KMS-11 (cell line): ENCODE results near the gene MYL6.
"Not testable (repeated sequence)": the region's sequence is repeated elsewhere in the genome, so short reads cannot be mapped to it uniquely, and the experiment has no call there.

Source experiments
- H2AFZ ChIP-seq: fragments of 200-600 bp; sonication (generic); 2 replicates; pipeline ENCODE4 v1.6.1; 2016; ENCODE audit warnings: antibody characterized with exemption, mixed run types, low read depth
- H3K27ac ChIP-seq: fragments of 200-600 bp; sonication (generic); 2 replicates; pipeline ENCODE4 v1.6.1; 2016; ENCODE audit warnings: mild to moderate bottlenecking, mixed run types
- H3K27me3 ChIP-seq: fragments of 200-600 bp; sonication (generic); 2 replicates; pipeline ENCODE4 v1.6.1; 2017; ENCODE audit warnings: mild to moderate bottlenecking, low read depth, mixed run types, moderate library complexity; ENCODE audit not compliant: insufficient read depth
- H3K36me3 ChIP-seq: fragments of 200-600 bp; sonication (generic); 2 replicates; pipeline ENCODE4 v1.6.1; 2017; ENCODE audit warnings: mild to moderate bottlenecking, mixed run types; ENCODE audit not compliant: insufficient read depth
- H3K4me1 ChIP-seq: fragments of 200-600 bp; sonication (generic); 2 replicates; pipeline ENCODE4 v1.6.1; 2016; ENCODE audit warnings: mild to moderate bottlenecking, low read depth, mixed run types; ENCODE audit not compliant: poor library complexity, severe bottlenecking
- H3K4me2 ChIP-seq: fragments of 200-600 bp; sonication (generic); 2 replicates; pipeline ENCODE4 v1.7.0; 2016; ENCODE audit warnings: mild to moderate bottlenecking, mixed run types
- H3K4me3 ChIP-seq: fragments of 200-600 bp; sonication (generic); IDR thresholded peaks from 2 replicates; pipeline ENCODE4 v1.6.1; 2017; ENCODE audit warnings: low read depth, low read length, mixed read lengths; ENCODE audit not compliant: insufficient read depth
- H3K79me2 ChIP-seq: fragments of 200-600 bp; sonication (generic); 2 replicates; pipeline ENCODE4 v1.6.1; 2016; ENCODE audit warnings: low read depth, mixed run types; ENCODE audit not compliant: insufficient read depth
- H3K9ac ChIP-seq: fragments of 200-600 bp; sonication (generic); 2 replicates; pipeline ENCODE4 v1.6.1; 2016; ENCODE audit warnings: mild to moderate bottlenecking, mixed run types
- H4K20me1 ChIP-seq: fragments of 200-600 bp; sonication (generic); 2 replicates; pipeline ENCODE4 v1.6.1; 2016; ENCODE audit warnings: mild to moderate bottlenecking, mixed run types; ENCODE audit not compliant: insufficient read depth
- CTCF ChIP-seq: fragments of 200-600 bp; sonication (generic); conservative IDR thresholded peaks from 2 replicates; pipeline ENCODE4 v1.6.1; 2017; ENCODE audit warnings: low read depth, mild to moderate bottlenecking, antibody characterized with exemption, low read length, moderate library complexity, mixed read lengths

Gene MYL6

GRCh38 chr12:56154246-56154771, 3.9 kb upstream of the MYL6 start:
- Histone ChIP-seq H4K20me1 (no peaks in the 10 kb centered on the region), H2AFZ (no peak overlapping the region), H3K79me2 (peaks cover 12% of the 10 kb centered on the region), H3K27me3 (no peaks in the 10 kb centered on the region), H3K27ac (no peak overlapping the region), H3K9ac (no peak overlapping the region), H3K4me3 (no peak overlapping the region), H3K4me1 (peaks cover 48% of the 10 kb centered on the region), H3K4me2 (peak overlapping the region; percentile 5; the same call in 1 of the 2 replicates), H3K36me3 (no peaks in the 10 kb centered on the region)
- no peak for TF ChIP-seq CTCF

- no peak overlapping the region for H3K4me2 ChIP-seq
Observed at GRCh38 chr12:56154818-56155217, 3.3 kb upstream of the MYL6 start.

GRCh38 chr12:56155256-56155845, 2.8 kb upstream of the MYL6 start:
- H3K4me3 ChIP-seq: no peak overlapping the region
- TF ChIP-seq CTCF: no peak
- peaks cover 8% of the 10 kb centered on the region; the same call in 1 of the 2 replicates for H3K36me3 ChIP-seq
- H3K4me1 ChIP-seq: peaks cover 56% of the 10 kb centered on the region
- H3K9ac ChIP-seq: no peak overlapping the region
- no peak overlapping the region for H2AFZ ChIP-seq
- no peaks in the 10 kb centered on the region for H4K20me1 ChIP-seq
- H3K27ac ChIP-seq: no peak overlapping the region
- peaks cover 23% of the 10 kb centered on the region for H3K79me2 ChIP-seq
- no peaks in the 10 kb centered on the region for H3K27me3 ChIP-seq
- no peak overlapping the region for H3K4me2 ChIP-seq

More at GRCh38 chr12:56154818-56155217, 3.3 kb upstream of the MYL6 start:
- no peak for TF ChIP-seq CTCF
- peaks cover 2% of the 10 kb centered on the region; the same call in 1 of the 2 replicates for H3K36me3 ChIP-seq
- no peak overlapping the region for H3K9ac ChIP-seq
- no peaks in the 10 kb centered on the region for H4K20me1 ChIP-seq
- H3K79me2 ChIP-seq: peaks cover 17% of the 10 kb centered on the region
- H3K27me3 ChIP-seq: no peaks in the 10 kb centered on the region
- peaks cover 54% of the 10 kb centered on the region for H3K4me1 ChIP-seq
- no peak overlapping the region for H3K27ac ChIP-seq
- H2AFZ ChIP-seq: no peak overlapping the region
- no peak overlapping the region for H3K4me3 ChIP-seq

GRCh38 chr12:56156464-56157200, 1.5 kb upstream of the MYL6 start:
- H3K4me3 ChIP-seq, H3K27me3 ChIP-seq, H3K9ac ChIP-seq, H2AFZ ChIP-seq, H4K20me1 ChIP-seq: not testable (repeated sequence)
- Histone ChIP-seq H3K36me3 (peaks cover 14% of the 10 kb centered on the region; the same call in 1 of the 2 replicates), H3K79me2 (peaks cover 35% of the 10 kb centered on the region), H3K27ac (peak overlapping the region; percentile 66; the same call in 1 of the 2 replicates), H3K4me1 (peaks cover 54% of the 10 kb centered on the region), H3K4me2 (peak overlapping the region; percentile 86)
